Fibroblast of skin of left quadriceps (primary cell): ENCODE data around the gene SRGAP2B.
"Not testable (repeated sequence)": the region's sequence is repeated elsewhere in the genome, so short reads cannot be mapped to it uniquely, and the experiment has no call there.

Source experiments
- DNase-seq, 2 experiments: peaks; one replicate each; pipeline ENCODE4 v3.0.0-alpha.2; 2013; ENCODE audit warnings: low read depth in 2 of 2

SRGAP2B gene

GRCh38 chr1:145045571-145046273 is 49.4 kb downstream of the SRGAP2B start:
- not testable (repeated sequence) for DNase-seq

- not testable (repeated sequence) for DNase-seq
Measured at GRCh38 chr1:145041519-145041918, 53.6 kb downstream of the SRGAP2B start.

- not testable (repeated sequence) for DNase-seq
Measured at GRCh38 chr1:145036019-145036418, 59.1 kb downstream of the SRGAP2B start.

DNA sequence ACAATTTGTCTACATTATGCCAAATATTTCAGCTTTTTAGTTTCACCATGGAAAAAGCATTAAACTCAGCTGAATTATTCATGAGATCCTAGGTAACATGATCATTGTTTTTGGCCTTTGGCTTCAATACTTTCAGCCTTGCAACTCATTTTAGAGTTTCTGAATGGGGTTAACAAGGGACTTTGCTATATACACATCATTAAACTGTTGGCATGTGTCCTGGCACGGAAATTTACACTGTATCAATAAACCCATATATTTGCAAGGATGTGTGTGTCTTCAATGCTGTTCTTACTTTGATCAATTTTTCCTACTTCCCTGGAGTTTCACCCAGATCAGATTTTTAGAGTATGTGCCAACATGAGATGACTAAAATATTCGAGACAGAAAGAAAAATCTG is 61.6 kb downstream of the SRGAP2B start:
- DNase-seq = not testable (repeated sequence)

GRCh38 chr1:145027251-145027650 is 67.9 kb downstream of the SRGAP2B start:
- not testable (repeated sequence) for DNase-seq

DNA sequence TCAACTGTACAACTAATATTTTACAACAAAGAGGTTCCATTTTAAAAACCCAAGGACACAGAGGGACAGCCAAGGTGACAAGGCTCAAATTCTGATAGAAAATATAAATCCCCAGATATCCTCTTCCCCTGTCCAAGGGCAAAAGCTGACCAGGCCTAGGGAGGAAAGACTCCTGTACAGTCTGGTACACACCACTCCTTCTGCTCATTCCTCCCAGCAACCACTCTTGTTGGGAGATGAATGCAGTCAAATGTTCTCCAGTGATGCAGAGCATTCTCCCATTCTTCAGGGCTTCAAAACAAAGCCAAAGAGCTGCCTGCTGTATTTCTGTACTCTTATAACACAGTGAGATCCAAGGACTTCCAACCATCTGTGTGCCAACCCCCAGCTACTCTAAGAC is 69.8 kb downstream of the SRGAP2B start:
- not testable (repeated sequence) for DNase-seq

- not testable (repeated sequence) for DNase-seq
Measured at GRCh38 chr1:145022259-145022658, 72.9 kb downstream of the SRGAP2B start.

- not testable (repeated sequence) for DNase-seq
Measured at GRCh38 chr1:145021749-145022148, 73.4 kb downstream of the SRGAP2B start.

- not testable (repeated sequence) for DNase-seq
Measured at GRCh38 chr1:145019709-145020108, 75.4 kb downstream of the SRGAP2B start.

DNA sequence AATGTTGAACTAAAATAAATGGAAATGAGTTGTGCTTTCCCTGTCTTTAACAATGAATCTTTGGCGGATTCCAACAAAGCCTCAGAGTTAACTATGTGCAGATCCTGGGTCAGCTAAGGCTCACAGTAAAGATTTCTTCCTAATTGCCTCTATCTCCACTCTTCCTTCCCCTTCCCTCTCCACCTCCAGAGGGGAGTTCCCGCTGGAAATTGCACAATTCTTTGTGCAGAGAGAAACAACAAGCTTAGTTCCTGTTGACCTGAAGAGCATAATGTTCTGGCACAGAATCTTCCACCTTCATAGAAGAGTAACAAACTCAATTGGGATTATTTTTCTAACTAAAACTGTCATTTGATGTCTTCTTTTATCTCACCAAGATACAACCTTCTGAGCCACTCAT is 77.4 kb downstream of the SRGAP2B start:
- not testable (repeated sequence) for DNase-seq

DNA sequence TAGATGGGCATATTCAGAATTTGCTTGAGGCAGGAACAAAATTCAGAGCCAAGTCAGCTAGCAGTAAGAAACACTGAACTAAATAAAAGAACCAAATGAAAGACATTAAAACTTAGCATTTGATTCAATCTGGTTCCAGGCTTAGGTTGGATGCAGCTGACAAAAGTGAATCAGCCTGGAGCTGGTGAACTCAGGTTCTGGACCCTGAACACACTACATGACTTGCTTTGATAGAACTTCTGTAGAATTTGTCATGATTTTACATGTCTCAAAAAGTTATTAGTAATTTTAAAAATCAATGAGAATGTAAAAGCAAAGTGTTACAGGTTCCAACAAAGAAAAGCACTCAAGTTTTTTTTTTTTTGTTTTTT is 78.7 kb downstream of the SRGAP2B start:
- not testable (repeated sequence) for DNase-seq

DNA sequence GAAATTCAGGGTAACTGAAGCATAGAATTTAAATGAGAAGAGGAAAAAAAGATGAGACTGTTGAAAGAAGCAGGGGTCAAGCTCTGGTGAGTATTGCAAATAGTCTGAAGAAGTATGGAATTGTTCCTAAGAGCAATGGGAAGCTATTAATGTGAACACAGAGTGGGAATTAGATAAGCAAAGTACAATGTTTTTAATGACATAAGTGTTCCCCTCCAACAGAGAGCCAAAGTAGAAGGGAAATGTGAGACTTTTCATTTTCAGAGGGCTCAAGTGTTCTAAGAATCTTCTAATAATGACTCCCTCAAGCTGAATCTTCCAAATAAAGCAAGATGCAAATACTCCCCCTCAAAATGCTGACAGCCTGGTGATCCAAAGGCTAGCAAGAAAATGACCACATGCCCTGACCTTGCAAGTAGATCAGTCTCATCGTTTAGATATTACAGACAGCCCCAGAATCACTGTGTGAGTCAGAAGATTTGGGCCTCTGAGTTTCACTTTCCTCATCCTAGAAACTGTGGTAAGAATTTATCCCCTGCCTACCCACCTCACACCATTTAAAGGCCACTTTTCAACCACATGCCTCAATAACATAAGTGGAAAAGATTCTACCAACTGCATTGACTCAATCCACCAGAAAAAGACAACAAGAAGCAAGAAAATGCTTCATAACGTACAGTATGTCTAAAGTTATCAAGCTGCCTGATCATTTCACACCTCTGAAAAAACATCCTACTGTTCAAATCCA is 79.2 kb downstream of the SRGAP2B start:
- DNase-seq = not testable (repeated sequence)

DNA sequence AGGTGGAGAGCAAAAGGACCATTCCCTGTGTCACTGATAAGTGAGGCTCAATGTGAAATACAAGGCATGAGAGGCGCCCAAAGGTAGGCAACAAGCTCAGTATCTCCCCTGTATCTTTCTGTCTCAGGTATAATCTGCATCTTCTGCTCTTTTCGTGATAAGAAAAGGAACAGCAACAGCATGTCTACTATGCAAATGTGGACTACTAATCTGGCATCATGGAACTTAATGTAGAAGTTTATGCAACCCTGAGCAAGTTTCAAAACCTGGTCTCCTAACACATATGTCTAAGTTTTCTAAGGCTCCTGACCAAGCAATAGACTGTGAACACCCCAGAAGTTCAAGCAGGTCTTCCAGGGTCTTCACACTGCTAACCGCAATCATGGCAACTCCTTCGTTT is 81.8 kb downstream of the SRGAP2B start:
- DNase-seq = not testable (repeated sequence)

DNA sequence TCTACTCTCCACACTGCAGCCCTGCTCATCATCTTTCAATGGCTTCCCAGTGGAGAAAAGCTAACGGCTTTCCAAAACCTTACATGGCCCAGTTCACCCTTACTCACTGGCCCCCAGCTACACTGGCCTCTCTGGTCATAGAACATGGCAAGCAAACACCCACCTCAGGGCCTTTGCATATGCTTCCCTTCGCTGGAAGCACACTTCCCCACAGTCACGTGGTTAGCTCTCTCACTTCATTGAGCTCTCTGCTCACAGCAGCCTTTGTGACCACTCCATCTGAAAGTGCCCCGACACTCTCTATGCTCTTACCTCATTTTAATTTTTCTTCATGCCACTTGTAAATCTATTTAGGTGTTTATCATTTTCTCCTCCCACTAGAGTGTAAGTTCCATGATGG is 83.3 kb downstream of the SRGAP2B start:
- DNase-seq = not testable (repeated sequence)

- DNase-seq = not testable (repeated sequence)
Measured at GRCh38 chr1:145010580-145010979, 84.5 kb downstream of the SRGAP2B start.

DNA sequence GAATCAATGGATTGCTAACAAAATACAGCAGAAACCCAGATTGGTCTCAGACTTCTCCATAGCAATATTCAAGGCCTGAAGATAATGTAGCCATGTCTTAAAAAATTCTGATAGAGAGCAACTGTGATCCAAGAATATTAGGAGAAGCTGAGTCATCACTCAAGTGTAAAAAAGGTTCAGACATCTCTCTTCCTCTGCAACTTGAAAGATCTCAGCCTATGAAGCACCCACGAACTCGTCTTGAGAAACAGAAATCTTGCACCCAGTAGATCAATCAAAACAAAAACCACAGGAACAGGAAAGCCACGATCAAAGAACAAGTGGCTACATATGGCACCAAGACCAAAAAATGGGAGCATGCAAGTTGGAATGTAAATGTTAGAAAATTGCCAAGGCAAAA is 85.2 kb downstream of the SRGAP2B start:
- not testable (repeated sequence) for DNase-seq

GRCh38 chr1:145008388-145008787 is 86.7 kb downstream of the SRGAP2B start:
- DNase-seq = not testable (repeated sequence)

- DNase-seq = not testable (repeated sequence)
Measured at GRCh38 chr1:145005142-145005541, 90.0 kb downstream of the SRGAP2B start.

- DNase-seq = not testable (repeated sequence)
Measured at GRCh38 chr1:145001381-145001780, 93.7 kb downstream of the SRGAP2B start.

GRCh38 chr1:145000743-145001326 is 94.3 kb downstream of the SRGAP2B start:
- DNase-seq = not testable (repeated sequence)

DNA sequence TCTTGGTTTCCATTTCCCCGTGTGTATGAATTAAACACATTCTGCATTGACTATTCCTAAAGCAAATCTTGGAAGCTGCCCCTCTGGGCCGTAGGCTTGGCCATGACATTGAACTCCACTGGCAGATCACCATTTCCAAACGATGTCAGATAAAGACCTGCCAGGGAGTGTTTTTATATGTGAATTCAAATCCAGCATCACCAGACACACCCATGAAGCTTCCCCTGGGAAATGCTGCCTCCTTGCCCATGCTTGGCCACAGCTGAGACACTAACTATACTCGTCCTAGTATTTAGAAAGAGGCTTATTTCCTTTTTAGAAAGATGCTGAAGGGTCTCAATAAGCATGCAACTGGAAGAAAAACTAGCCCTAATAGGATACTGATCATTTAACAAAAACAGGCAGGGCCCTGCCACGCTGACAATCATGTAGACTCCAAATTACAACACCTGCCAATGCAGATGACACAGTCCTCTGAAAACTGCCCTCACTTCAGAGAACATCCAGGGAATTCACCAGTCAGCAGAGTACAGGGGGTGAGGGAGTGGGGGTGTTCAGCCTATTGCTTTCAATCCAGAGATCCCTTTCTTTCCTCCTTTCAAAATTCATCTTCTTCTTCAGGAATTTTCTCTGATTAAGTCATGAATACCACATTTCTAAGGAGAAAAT is 94.9 kb downstream of the SRGAP2B start:
- not testable (repeated sequence) for DNase-seq

DNA sequence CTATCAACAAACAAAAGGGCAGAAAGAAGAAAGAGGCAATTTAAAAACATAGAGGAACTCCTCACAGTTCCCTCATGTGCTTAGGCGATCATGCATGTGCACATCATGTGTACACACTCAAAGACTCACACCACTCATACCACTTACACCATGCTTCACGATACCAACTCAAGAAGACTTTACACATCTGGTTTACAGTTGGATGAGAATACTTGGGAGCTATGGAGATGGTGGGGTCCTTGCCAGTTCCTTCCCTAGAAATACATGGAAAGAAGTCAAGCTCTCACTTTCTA is 96.2 kb downstream of the SRGAP2B start:
- DNase-seq = not testable (repeated sequence)
